ENCODE measurements around the gene CIAO1.

CIAO1 gene

DNA sequence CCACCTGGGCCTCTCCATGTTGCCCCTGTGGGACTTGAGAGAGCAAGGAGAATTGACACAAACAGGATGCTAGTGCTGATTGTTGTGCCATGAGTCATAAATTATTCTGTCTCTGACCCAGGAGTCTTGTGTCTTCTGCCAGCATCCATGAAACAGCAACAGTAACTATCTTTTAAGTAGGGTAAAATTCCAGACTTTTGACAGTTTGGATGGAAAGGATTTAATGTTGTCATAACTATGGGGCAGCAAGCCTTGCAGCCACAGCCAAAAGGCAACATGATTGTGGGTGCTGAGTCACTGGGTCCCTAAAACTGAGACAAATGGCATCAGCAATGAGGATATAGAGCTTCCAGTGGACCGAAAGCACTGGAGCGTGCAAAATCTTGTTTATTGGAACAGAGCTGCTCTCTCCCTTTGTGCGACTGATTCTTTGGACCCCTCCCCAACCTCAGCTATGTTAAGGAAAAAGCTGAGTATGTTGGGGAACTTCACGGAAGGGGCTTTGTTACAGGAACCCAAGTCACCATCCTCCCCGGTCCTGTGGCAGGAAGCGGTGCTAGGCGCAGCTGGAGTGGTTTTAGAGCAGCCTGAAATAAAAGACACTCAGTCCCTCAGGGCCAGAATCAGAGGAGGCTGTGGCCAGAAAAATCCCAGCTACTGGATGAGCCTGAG, 49.5 kb downstream of the CIAO1 start:
- no peak overlapping the region for H3K4me3 ChIP-seq (ENCODE audit: low read depth, low read length)
- CTCF ChIA-PET = interaction anchor here (0.7 to 1.8 kb wide), 5 partner anchors 9 to 195 kb away, joined by 3 to 6 read pairs (median 3); no protein-coding TSS in a partner anchor
- DNase-seq (ENCODE audit: low read depth, low spot score) = no peak
- TF ChIP-seq, protein P1, sequence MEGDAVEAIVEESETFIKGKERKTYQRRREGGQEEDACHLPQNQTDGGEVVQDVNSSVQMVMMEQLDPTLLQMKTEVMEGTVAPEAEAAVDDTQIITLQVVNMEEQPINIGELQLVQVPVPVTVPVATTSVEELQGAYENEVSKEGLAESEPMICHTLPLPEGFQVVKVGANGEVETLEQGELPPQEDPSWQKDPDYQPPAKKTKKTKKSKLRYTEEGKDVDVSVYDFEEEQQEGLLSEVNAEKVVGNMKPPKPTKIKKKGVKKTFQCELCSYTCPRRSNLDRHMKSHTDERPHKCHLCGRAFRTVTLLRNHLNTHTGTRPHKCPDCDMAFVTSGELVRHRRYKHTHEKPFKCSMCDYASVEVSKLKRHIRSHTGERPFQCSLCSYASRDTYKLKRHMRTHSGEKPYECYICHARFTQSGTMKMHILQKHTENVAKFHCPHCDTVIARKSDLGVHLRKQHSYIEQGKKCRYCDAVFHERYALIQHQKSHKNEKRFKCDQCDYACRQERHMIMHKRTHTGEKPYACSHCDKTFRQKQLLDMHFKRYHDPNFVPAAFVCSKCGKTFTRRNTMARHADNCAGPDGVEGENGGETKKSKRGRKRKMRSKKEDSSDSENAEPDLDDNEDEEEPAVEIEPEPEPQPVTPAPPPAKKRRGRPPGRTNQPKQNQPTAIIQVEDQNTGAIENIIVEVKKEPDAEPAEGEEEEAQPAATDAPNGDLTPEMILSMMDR (IDR thresholded peaks at IDR 0.05; ENCODE audit: insufficient read depth, low read length, missing control alignments) = no peak
- POLR2A ChIA-PET = no interaction called here

DNA sequence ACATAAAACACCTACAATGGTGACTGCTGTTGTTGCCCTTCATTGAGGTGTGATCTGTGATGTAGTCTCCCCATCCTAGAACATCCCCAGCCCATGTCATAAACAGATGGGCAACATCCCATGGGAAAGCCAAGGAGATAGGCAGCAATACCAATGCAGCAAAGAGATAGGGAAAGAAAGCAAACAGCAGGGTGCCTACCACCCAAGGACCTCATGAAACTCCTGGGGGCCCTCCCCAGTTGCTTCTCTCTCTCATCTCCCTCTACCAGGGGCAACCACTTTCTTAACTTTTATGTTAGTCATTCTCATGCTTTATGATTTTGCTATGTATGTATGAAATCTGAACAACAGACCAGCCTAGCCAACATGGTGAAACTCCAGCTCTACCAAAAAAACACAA, 51.0 kb downstream of the CIAO1 start:
- H3K4me3 ChIP-seq (ENCODE audit: low read depth, low read length) = no peak overlapping the region
- TF ChIP-seq, protein P1 (IDR thresholded peaks at IDR 0.05; ENCODE audit: insufficient read depth, low read length, missing control alignments) = no peak
- DNase-seq (ENCODE audit: low read depth, low spot score) = no peak
- ChIA-PET POLR2A (no interaction called here), CTCF (interaction anchor here (1.0 to 1.8 kb wide), 2 partner anchors 11 to 17 kb away, joined by 3 to 6 read pairs; no protein-coding TSS in a partner anchor)

GRCh38 chr2:96317584-96317997, 51.6 kb downstream of the CIAO1 start:
- CTCF ChIA-PET = interaction anchor here (1.0 kb wide), 1 partner anchor 17 kb away, joined by 3 read pairs; no protein-coding TSS in a partner anchor
- TF ChIP-seq, protein P1 (IDR thresholded peaks at IDR 0.05; ENCODE audit: insufficient read depth, low read length, missing control alignments) = no peak
- POLR2A ChIA-PET = no interaction called here
- no peak for DNase-seq (ENCODE audit: low read depth, low spot score)
- H3K4me3 ChIP-seq (ENCODE audit: low read depth, low read length) = no peak overlapping the region

DNA sequence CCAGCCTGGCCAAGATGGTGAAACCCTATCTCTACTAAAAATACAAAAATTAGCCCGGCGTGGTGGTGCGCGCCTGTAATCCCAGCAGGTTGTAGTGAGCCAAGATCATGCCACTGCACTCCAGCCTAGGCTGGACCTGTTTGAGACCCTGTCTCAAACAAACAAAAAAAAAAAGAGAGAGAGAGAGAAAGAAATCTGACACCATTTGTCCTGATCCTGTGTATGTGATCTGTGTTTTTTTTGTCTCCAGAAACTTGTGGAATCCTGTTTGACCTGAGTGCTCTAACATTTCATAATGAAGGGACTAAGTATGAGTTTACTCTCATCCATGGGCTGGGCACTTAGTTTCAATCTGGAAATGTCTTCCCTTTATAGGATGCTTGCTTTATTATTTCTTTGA, 52.7 kb downstream of the CIAO1 start:
- H3K4me3 ChIP-seq (ENCODE audit: low read depth, low read length) = no peak overlapping the region
- CTCF ChIA-PET = no interaction called here
- TF ChIP-seq, protein P1 (IDR thresholded peaks at IDR 0.05; ENCODE audit: insufficient read depth, low read length, missing control alignments) = no peak
- no peak for DNase-seq (ENCODE audit: low read depth, low spot score)
- POLR2A ChIA-PET = no interaction called here

GRCh38 chr2:96319396-96319795, 53.4 kb downstream of the CIAO1 start:
- ChIA-PET CTCF (interaction anchor here (1.0 kb wide), 1 partner anchor 188 kb away, joined by 4 read pairs; no protein-coding TSS in a partner anchor), POLR2A (no interaction called here)
- DNase-seq (ENCODE audit: low read depth, low spot score) = no peak
- no peak overlapping the region for H3K4me3 ChIP-seq (ENCODE audit: low read depth, low read length)
- TF ChIP-seq, protein P1 (IDR thresholded peaks at IDR 0.05; ENCODE audit: insufficient read depth, low read length, missing control alignments) = no peak

- CTCF ChIA-PET = interaction anchor here (1.0 to 1.9 kb wide), 4 partner anchors 9 to 298 kb away, joined by 4 to 10 read pairs (median 4); no protein-coding TSS in a partner anchor
- TF ChIP-seq, protein P1 (IDR thresholded peaks at IDR 0.05; ENCODE audit: insufficient read depth, low read length, missing control alignments) = no peak
- H3K4me3 ChIP-seq (ENCODE audit: low read depth, low read length) = no peak overlapping the region
- POLR2A ChIA-PET = no interaction called here
- no peak for DNase-seq (ENCODE audit: low read depth, low spot score)
Measured at GRCh38 chr2:96320326-96320725, 54.3 kb downstream of the CIAO1 start.
